ENCODE data around the gene NT5C3B. TPM values are rescaled to one million over a fixed set of nuclear protein-coding genes. Genes with fewer than 3 reads are reported as not detected.

Gene NT5C3B
- total RNA-seq (ENCODE audit: low replicate concordance), result 99.5 and 106 TPM in 2 replicates

- H3K27ac Mint-ChIP-seq, result no peak within 1 kb of the TSS
- no peak for TF ChIP-seq CTCF (IDR thresholded peaks at IDR 0.05)
- no peak for TF ChIP-seq EZH2phosphoT487 (IDR thresholded peaks at IDR 0.05)
- TF ChIP-seq EZH2 (IDR thresholded peaks at IDR 0.05), result peak; percentile 32
- no peaks in the 10 kb centered on the region for H3K9me3 Mint-ChIP-seq
- Histone ChIP-seq H3K27ac (no peak within 1 kb of the TSS), H3K4me1 (peaks cover 7% of the 10 kb centered on the region), H3K9ac (peak within 1 kb of the TSS; percentile 73), H3K27me3 (peaks cover 14% of the 10 kb centered on the region), H2AFZ (replicated peaks) (peak within 1 kb of the TSS; percentile 98), H3K4me2 (peak within 1 kb of the TSS; percentile 99), H3K79me2 (ENCODE audit: low read depth) (peaks cover 18% of the 10 kb centered on the region), H3K9me3 (ENCODE audit: low read depth) (no peaks in the 10 kb centered on the region), H3F3A (ENCODE audit: low read depth) (no peaks in the 10 kb centered on the region), H3K36me3 (no peaks in the 10 kb centered on the region), H3K4me3 (peak within 1 kb of the TSS; percentile 98), H4K20me1 (ENCODE audit: low read depth) (peaks cover 17% of the 10 kb centered on the region)
- peaks cover 22% of the 10 kb centered on the region for H3K36me3 Mint-ChIP-seq
- peak within 1 kb of the TSS; percentile 93 for H3K4me3 Mint-ChIP-seq
- DNase-seq (ENCODE audit: low spot score), result peak; percentile 78
- peaks cover 3% of the 10 kb centered on the region for H3K27me3 Mint-ChIP-seq (ENCODE audit: insufficient read depth, low read depth)
- H3K4me1 Mint-ChIP-seq, result peaks cover 12% of the 10 kb centered on the region
These were observed at the start of gene NT5C3B for GRCh38 chr17:41835800-41836549. Gene NT5C3B, minus strand, starts transcription at chr17:41836232. Its CDS starts 39 bp downstream, at chr17:41836193.

GRCh38 chr17:41885733-41886132 is 49.7 kb upstream of the NT5C3B start:
- Histone ChIP-seq H3K27ac (peak overlapping the region; percentile 74), H3K27me3 (no peaks in the 10 kb centered on the region), H3K79me2 (ENCODE audit: low read depth) (peaks cover 21% of the 10 kb centered on the region), H3K4me1 (peaks cover 6% of the 10 kb centered on the region), H4K20me1 (ENCODE audit: low read depth) (peaks cover 20% of the 10 kb centered on the region), H3K4me3 (no peak overlapping the region), H3K4me2 (peak overlapping the region; percentile 64), H3K9ac (no peak overlapping the region), H3F3A (ENCODE audit: low read depth) (peaks cover 64% of the 10 kb centered on the region), H3K36me3 (peaks cover 31% of the 10 kb centered on the region), H3K9me3 (ENCODE audit: low read depth) (no peaks in the 10 kb centered on the region), H2AFZ (replicated peaks) (no peak overlapping the region)
- no peak overlapping the region for H3K27ac Mint-ChIP-seq
- H3K27me3 Mint-ChIP-seq (ENCODE audit: insufficient read depth, low read depth), result no peaks in the 10 kb centered on the region
- TF ChIP-seq EZH2 (IDR thresholded peaks at IDR 0.05) (no peak), EZH2phosphoT487 (IDR thresholded peaks at IDR 0.05) (no peak), CTCF (IDR thresholded peaks at IDR 0.05) (peak; percentile 64)
- peak; percentile 90 for DNase-seq (ENCODE audit: low spot score)
- H3K36me3 Mint-ChIP-seq, result peaks cover 37% of the 10 kb centered on the region
- H3K4me3 Mint-ChIP-seq, result no peak overlapping the region
- peaks cover 11% of the 10 kb centered on the region for H3K4me1 Mint-ChIP-seq
- H3K9me3 Mint-ChIP-seq, result no peaks in the 10 kb centered on the region

- no peak overlapping the region for H3K27ac Mint-ChIP-seq
These were observed 46.7 kb upstream of the NT5C3B start for GRCh38 chr17:41882756-41883155.

More at GRCh38 chr17:41882756-41883155, 46.7 kb upstream of the NT5C3B start:
- H4K20me1 ChIP-seq (ENCODE audit: low read depth), result peaks cover 20% of the 10 kb centered on the region
- H3K79me2 ChIP-seq (ENCODE audit: low read depth), result peaks cover 22% of the 10 kb centered on the region
- TF ChIP-seq EZH2phosphoT487 (IDR thresholded peaks at IDR 0.05), result no peak
- no peak for TF ChIP-seq EZH2 (IDR thresholded peaks at IDR 0.05)
- TF ChIP-seq CTCF (IDR thresholded peaks at IDR 0.05), result no peak
- no peak overlapping the region for H3K4me2 ChIP-seq
- H3K36me3 ChIP-seq, result peaks cover 31% of the 10 kb centered on the region
- no peak overlapping the region for H3K4me3 ChIP-seq
- H2AFZ ChIP-seq (replicated peaks), result no peak overlapping the region
- no peaks in the 10 kb centered on the region for H3K9me3 ChIP-seq (ENCODE audit: low read depth)
- no peaks in the 10 kb centered on the region for H3K27me3 ChIP-seq
- peaks cover 11% of the 10 kb centered on the region for H3K4me1 Mint-ChIP-seq
- DNase-seq (ENCODE audit: low spot score), result no peak
- H3K27ac ChIP-seq, result no peak overlapping the region
- H3K27me3 Mint-ChIP-seq (ENCODE audit: insufficient read depth, low read depth), result no peaks in the 10 kb centered on the region
- peaks cover 6% of the 10 kb centered on the region for H3K4me1 ChIP-seq
- peaks cover 56% of the 10 kb centered on the region for H3F3A ChIP-seq (ENCODE audit: low read depth)
- H3K4me3 Mint-ChIP-seq, result no peak overlapping the region
- no peaks in the 10 kb centered on the region for H3K9me3 Mint-ChIP-seq
- H3K9ac ChIP-seq, result no peak overlapping the region
- H3K36me3 Mint-ChIP-seq, result peaks cover 46% of the 10 kb centered on the region

Data from neural progenitor cell (in vitro differentiated cells).